ENCODE results near the gene FAM13A.
"Not testable (repeated sequence)": the region's sequence is repeated elsewhere in the genome, so short reads cannot be mapped to it uniquely, and the experiment has no call there.

Gene FAM13A

DNA sequence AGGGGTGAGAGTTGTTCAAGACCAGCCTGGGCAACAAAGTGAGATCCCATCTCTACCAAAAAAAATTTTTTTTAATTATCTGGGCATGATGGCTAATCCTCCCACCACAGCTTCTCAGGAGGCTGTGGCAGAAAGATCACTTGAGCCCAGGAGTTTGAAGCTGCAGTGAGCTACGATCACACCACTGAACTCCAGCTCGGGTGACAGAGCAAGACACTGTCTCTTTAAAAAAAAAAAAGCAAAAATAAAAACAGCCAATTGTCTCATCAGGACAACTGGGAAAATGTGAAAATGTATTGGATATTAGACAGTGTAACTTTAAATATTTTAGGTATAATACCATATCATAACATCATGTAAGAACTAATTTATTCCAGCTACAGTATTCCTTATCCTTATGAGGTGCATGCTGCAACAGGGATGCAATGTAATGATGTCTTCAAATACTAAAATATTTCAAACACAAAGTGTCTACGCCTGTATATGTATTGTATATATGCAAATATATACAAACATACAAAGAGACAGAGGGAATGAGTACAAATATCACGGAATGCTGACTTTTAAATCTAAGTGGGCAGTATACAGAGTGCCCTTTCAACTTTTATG, 17.2 kb downstream of the FAM13A start:
- no peak for DNase-seq

DNA sequence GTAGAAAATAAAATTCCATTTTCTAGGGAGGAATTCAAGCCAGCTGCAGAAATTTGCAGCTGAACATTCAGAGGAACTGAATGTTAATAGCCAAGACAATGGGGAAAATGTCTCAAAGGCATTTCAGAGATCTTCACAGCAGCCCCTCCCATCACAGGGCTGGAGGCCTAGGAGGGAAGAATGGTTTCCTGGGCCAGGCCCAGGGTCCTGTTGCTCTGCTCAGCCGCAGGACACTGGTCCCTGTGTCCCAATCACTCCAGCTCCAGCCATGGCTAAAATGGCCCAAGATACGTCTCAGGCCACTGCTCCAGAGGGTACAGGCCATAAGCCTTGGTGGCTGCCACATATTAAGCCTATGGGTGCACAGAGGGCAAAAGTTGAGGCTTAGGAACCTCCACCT, 20.4 kb downstream of the FAM13A start:
- DNase-seq: no peak

DNA sequence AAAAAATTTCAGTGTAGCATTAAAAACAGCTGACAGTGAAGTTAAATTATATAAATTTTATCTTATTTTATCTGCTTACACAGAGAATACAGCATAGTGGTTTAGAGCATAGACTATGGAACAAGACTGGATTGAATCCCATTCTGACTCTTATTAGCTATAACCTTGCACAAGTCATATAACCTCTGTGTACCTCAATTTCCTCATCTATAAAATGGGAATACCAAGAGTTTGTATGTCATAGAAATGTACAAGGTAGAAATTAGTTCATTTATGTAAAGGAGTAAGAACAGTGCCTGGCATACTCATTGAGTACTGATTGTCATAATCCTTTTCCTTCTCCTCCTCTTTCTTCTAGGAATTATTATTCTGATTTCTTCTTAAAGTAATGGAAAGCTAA, 25.7 kb downstream of the FAM13A start:
- no peak for DNase-seq

DNA sequence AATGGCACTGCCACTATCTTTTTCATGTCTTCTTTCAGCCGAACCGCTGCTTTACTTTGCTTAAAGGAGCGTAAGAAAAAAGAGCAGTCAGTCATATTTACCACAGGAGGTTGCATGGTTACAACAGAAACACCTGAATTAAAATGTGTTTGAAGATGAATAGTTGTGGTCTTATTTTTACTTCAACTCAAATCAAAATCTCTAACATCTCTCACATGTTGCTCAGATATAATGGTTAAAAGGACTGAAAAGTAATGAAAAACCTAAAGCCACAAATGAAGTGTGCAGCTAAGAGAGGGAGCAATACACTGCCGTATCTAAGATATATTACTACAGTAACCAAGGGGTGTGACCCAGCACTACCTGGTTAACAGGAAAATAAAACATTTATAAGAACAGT, 27.4 kb downstream of the FAM13A start:
- DNase-seq: no peak

DNA sequence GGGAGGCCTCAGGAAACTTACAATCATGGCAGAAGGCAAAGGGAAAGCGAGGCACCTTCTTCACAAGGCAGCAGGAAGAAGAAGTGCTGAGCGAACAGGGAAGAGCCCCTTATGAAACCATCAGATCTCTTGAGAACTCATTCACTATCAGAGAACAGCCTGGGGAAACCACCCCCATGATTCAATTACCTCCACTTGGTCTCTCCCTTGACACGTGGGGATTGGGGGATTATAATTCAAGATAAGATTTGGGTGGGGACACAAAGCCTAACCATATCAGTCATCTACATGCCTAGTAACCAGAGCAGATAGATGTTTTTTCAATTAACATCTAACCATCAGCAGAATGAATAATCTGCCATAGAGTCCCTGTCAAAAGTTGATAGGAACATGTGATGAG, 30.4 kb downstream of the FAM13A start:
- DNase-seq: no peak

DNA sequence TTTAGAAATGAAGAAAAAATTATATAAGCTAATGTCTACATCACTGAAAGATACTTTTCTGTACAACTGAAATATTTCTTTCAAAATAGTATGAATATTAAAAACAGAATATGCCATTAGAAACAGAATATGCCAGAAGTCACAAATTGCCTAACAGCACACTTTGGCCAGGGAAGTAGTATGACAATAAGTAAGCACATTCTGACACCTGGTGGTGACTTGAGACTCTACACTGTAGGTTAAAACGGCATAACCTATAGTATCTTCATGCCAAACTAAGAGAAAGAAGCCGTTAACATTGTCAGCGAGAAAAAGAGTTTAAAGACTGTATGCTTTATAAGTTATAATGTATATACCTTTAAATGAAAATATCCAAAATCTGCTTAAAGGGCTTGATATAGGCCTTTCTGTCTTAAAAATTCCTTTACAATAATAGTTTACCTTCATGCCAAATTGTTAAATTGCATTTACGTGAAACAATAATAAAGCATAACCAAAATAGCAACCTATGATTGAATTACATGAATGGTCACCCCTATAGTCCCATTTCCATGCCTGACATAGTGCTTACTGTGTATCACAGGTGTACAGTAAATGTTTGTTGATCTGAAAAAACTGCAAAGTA, 32.8 kb downstream of the FAM13A start:
- DNase-seq: peak; percentile 38

DNA sequence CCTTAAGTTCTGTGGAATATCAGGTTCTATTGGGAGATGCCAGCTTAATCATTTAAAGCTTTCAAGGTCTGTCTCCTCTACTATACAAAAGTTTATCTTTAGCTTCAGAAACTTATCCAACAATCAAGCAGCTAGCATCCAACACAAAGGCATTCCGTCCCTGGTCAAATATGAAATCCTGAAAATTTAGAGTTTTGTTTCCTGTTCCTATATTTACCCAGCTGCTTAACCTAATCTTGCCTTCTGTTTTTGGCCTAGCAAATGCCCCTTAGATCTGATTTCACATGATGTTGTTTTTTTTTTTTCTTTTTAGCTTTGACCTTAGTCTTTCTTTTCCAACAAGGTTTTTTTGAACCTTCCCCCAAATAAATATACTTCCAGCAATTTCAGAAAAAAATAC, 33.8 kb downstream of the FAM13A start:
- no peak for DNase-seq

DNA sequence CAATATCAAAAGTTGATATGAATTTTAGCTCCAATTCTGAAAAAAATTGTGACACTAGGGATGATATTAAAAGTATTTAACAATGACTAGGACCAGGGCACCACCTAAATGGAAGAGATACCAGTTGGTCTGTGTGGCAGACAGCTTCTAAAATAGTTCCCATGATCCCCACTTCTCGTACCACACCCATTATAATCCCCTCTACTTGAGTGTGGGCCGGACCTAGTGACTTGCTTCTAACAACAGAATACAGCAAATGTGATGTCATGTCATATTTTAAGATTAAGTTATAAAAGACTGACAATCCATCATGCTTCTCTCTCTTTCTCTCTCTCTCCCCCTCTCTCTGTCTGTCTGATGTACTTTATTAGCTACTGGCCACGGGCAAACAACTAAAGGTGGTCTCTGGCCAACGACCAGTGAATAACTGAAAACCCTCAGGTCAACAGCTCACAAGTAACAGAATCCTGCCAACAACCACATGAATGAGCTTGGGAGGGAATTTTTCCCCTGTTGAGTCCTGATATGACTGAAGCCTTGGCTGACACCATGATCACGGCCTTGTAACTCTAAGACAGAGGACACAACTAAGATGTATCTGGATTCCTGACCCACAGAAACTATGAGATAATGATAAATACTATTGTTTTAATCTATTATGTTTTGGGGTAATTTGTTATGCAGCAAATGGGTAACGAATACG, 34.4 kb downstream of the FAM13A start:
- no peak for DNase-seq

DNA sequence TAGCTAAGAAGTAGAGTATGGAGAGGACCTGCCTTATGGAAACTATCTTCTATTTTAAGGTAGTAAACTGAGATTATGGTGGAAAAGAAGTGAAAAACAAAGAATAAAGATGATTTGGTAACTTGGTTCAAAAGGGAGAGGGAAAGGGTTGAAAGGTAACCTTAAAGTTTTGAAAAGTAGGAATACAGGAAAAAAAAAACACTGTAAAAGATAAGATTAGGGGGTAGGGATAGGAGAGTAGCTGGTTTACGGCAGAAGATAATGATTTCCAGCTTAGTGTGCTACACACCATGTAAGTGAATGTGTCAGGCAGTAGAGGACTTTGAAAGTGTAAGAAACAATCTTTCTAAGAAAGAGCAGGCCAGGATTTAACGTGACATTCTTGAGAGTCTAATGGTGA, 35.3 kb downstream of the FAM13A start:
- DNase-seq: no peak

DNA sequence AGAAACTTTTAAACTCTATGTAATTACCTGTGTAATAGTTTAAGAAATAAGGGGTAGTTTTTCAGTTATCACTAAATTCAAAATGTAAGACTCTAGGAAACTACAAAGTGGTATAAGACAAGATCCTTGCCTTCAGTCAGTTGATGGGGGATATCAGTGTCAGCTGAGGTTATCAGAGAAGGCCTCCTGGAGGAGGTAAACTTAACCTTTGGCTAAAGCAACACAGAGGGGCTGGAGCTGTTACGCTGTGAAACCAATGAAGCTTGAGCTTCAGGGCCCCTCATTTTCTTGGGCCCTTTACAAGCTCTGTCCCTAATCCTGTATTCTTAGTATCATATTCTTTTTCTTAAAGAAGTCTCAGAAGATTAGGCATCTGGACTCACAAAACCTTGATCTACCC, 35.9 kb downstream of the FAM13A start:
- no peak for DNase-seq

DNA sequence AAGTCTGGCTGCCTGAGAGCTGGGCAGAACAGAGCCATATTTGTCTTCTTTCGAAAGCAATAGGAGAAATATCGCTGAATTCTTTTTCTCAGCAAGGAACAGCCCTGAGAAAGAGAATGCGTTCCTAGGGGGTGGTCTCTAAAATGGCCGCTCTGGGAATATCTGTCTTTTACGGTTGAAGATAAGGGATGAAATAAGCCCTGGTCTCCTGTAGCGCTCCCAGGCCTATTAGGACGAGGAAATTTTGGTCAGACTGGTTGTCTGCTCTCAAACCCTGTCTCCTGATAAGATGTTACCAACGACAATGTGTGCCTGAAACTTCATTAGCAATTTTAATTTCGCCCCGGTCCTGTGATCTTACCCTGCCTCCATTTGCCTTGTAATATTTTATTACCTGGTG, 42.1 kb downstream of the FAM13A start:
- DNase-seq: not testable (repeated sequence)

DNA sequence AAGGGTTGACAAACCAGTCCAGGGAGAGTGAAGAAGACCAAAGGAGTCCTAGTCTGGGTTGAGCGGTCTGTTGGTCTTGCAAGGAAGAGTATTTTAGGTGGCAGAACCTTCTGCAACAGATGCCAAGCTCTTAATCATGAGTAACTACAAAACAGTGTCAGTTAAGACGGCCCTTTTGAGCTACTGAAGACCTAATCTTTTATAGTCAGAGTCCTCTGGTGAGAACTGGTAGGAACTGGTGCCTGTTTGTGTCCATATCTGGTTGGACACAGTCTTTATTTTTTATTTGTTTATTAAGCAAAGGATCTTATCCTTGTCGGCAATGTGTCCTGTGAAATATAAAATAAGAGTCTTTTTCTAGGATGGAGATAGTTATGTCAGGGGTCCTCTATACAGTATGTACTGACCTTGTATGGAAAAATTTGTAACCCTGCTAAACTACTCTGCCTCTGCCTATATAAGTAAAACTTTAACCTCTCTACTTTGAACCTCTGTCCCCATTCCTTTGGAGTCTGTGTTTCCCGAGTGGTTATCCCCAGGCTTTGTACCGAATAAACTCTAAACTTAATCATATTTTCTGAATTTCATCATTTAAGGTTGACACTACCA, 47.1 kb downstream of the FAM13A start:
- no peak for DNase-seq

DNA sequence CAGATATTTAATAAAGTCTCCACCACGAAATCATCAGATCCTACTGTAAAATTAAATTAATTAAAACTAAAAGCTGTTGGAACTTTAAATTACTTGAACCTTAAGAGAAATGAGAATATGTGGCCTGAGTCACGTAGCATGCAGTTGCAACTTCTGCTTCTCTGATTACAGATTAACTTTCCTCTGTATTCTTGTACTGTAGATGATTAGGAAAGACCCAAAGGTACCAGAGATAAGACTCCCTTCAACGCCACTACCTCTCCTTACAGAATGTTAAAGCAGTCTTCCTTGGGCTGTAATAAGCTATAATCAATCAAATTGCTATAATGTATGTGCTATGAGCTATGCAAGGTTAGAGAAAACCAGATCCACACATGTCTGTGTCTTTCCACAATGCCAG, 47.9 kb downstream of the FAM13A start:
- DNase-seq: no peak

DNA sequence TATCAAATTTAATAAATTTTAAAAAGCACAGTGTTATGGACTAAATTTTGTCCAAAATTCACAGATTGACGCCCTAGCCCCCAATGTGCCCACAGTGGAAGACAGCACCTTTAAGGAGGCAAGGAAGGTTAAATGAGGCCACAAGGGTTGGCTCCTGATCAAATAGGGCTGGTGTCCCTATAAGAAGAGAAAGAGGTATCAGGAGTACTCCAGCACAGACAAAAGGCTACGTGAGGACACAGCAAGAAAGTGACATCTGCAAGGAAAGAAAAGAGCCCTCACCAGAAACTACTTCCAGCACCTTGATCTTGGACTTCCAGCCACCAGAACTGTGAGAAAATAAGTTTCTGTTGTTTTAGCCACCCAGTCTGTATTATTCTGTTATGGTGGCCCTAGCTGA, 48.8 kb downstream of the FAM13A start:
- DNase-seq: no peak

DNA sequence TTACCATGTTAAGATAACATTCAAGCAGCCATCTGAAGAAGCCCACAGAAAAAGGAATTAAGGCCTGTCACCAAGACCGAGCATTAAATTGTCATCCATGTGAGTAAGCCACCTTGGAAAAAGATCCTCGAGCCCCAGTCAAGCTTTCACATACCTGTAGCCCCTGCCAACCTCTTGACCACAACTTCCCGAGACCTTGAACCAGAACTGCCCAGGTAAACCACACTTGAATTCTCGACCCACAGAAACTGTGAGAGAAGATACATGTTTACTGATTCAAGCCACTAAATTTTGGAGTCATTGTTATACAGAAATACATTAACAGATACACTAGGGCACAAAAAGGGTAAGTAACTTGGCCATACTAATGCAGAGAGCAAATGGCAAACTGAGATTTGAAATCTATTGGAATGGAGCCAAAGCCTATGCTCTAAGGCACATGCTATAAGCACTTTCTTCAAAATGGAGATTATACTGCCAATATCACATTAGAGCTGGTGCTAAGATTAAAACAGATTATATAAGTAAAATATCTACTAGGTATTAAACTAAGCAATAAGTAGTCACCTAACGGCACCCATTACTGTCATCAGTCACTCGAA, 49.5 kb downstream of the FAM13A start:
- no peak for DNase-seq

DNA sequence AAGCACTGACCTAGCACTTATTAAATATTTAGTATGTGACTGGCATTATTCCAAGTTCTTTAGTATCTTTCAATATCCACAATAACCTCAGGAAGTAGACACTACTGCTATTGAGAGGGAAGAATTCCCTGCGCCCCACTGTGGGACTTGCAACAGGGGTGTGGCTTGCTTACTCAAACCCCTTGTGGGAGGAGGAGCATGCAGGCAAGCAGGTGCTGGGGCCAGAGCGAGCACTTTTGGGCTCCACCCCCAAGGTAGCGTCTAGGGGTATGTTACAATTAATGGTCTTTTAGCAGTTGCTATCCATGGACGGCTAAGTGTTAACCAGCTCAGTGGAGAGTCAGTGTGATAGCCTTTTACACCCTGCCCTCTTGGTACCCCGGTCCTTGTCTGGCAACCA, 50.7 kb downstream of the FAM13A start:
- DNase-seq: no peak

DNA sequence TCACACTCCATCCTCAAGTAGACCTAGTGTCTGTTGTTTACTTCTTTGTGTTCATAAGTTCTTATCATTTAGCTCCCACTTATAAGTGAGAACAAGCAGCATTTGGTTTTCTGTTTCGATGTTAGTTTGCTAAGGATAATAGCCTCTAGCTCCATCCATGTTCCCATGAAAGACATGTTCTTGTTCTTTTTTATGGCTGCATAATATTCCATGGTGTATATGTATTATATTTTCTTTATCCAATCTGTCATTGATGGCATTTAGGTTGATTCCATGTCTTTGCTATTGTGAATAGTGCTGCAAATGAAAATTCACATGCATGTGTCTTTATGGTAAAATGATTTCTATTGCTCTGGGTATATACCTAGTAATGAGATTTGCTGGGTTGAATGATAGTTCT, 51.9 kb downstream of the FAM13A start:
- not testable (repeated sequence) for DNase-seq

DNA sequence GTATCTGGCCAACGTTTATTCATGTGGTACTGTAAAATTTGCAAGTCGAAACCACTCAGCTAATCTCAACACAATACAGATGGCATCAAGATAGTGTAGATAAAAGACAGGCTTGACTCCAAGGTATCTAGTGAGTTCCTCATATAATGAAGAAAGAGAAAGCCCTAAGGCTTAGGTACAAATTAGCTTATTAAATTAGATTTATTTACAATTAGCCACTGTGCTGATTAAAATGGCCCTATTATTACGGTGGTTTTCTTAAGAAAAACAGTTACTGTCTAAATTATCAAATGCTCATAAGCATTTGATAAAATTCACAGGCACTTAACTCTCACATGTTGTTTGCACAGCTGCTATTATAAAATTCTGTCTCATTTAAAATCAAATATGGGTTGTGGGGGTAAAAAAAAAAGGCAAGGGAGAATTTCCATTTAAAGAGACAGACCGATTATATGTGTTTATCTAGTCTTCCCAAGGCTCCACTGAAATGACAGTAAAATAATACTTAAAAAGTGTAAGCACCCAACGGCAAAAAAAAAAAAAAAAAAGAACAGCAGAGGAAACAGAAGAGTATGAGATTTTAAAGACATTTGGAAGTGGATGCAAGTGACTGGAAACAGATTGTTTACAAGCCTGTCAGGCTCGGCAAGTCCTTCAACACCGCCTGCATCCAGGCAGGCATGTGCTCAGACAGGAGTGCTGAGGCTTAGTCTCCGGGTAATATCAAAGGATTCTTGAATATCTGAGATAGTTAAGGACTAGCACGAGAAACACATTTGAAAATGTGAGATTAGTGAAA, 55.1 kb downstream of the FAM13A start:
- no peak for DNase-seq

DNA sequence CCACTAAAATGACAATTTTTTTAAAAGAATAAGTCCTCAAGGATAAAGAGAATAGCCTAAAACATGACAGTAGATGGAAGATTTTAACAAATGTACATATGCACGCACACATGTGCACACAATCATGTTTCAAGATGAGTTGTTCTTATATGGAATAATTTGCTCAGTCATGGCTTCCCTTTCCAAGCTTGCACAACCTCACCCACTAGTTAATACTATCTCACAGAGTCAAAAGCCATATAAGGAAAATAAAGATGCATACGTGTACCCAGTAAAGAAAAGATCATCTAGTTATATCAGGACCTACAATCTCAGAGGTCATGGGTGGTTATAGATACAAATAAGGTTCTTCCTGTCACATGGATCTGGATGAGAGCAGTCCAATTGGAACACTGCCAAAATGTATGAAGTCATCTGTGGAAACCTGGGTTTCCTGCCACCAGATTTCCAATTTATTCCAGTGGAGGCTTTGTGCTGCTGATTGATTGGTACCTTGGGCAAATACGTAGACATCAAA, 56.1 kb downstream of the FAM13A start:
- no peak for DNase-seq

DNA sequence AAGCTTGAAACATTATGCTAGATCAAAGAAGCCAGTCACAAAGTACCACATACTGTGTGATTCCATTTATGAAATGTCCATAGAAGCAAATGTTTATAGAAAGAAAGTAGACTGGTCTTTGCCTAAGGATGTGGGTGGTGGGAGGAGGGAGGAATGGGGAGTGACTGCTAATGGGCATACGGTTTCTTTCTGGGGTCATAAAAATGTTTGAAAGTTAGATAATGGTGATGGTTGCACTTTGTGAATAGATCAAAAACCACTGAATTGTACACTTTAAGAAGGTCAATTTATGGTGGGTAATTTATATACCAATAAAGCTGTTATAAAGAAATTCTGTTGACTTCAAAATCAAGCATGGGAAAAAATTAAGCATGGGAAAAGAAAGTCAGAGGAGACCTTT, 56.6 kb downstream of the FAM13A start:
- no peak for DNase-seq

DNA sequence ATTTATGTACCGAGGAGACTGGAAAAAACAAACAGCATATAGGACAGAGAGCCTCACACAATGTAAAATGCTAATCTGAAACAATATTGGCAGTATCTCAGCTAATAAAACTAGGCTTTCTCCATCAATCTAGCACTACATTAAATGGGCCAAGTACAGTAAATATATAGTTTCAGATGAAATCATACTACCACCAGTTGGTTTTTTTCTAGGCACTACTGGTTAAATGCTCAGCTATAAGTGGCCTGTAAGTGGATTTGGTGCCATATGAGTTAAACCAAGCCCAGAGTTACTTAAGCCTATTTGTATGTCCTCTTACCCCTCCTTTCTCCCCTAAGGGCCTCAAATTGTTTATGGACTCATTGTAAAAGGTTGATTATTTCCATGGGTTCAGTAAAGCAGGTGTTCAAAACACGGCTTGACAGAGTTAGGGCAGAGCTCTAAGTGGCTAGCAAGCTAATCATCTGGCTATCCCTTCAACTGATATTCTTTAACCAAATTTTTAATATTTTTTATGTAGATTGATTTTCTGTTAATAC, 57.5 kb downstream of the FAM13A start:
- DNase-seq: no peak

DNA sequence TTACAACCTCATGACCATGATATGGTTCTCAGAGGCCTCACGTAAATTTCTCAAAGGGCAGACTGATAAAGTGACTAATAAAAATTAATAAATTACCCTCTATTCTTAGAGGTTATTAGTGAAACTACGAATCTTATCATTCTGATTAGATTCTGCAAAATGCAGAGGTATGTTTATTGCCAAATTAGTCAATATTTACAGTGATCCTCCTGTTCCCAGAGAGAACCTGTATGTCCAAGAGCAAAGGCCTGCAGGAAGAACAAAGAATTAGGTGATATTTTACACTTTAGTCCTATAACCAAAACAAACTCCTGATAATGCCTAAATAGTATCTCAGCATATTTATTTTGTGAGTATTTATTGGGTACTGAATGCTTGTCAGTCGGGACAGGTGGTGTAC, 58.1 kb downstream of the FAM13A start:
- no peak for DNase-seq

All from activated CD4-positive, alpha-beta T cell treated with anti-CD3 and anti-CD28 coated beads, Interleukin-2, amount 50 U/mL, for 1 hour (primary cell).